ENCODE results near the gene WIPF2. TPM values are rescaled to one million over a fixed set of nuclear protein-coding genes. Genes with fewer than 3 reads are reported as not detected.

Gene WIPF2
- total RNA-seq, 1 experiment from 2014 or later = 30.4 TPM

GRCh38 chr17:40284085-40284713, 65.1 kb downstream of the WIPF2 start (continued):
- peak; percentile 43 for TF ChIP-seq SRF (IDR thresholded peaks at IDR 0.05; ENCODE audit: low read depth)
- peak; percentile 55 for TF ChIP-seq FOSL1 (IDR thresholded peaks at IDR 0.05; ENCODE audit: low read depth)
- TF ChIP-seq EZH2 (IDR thresholded peaks at IDR 0.05) = no peak
- no peak; the same call in 1 of the 2 replicates for TF ChIP-seq RAD21 (IDR thresholded peaks at IDR 0.05; ENCODE audit: low read depth)
- TF ChIP-seq SIN3A (IDR thresholded peaks at IDR 0.05; ENCODE audit: low read depth) = peak; percentile 28; the same call in 1 of the 2 replicates
- TF ChIP-seq YY1 (IDR thresholded peaks at IDR 0.05; ENCODE audit: extremely low read depth, insufficient replicate concordance, low read depth, low read length) = peak; percentile 40
- peak; percentile 12 for TF ChIP-seq CEBPB (IDR thresholded peaks at IDR 0.05; ENCODE audit: low read depth)

GRCh38 chr17:40286473-40286872, 67.4 kb downstream of the WIPF2 start:
- ChIA-PET RAD21 (ENCODE audit: low non-redundant PET in 1 of 2, low total read pairs in 2 of 2, uncharacterized antibody in 2 of 2, unreplicated experiment in 2 of 2) (no interaction called here), POLR2A (no interaction called here), CTCF (no interaction called here)
- ATAC-seq (no peak), DNase-seq (ENCODE audit: low read depth, low spot score) (no peak)
- no peak overlapping the region for H3K9ac ChIP-seq (ENCODE audit: low read length)
- H3K9me3 ChIP-seq (ENCODE audit: control insufficient read depth in 1 of 2, insufficient read depth in 1 of 2, low read depth in 1 of 2, low read length in 2 of 2) = no peaks in the 10 kb centered on the region
- no TSS peak for BruUV-seq (replicated peaks)
- intact Hi-C loops (cut with micrococcal nuclease) = no loop called here
- H3K4me1 ChIP-seq (ENCODE audit: control insufficient read depth in 1 of 2, insufficient read depth in 2 of 2, low read length in 2 of 2) = peaks cover 48 to 57% of the 10 kb centered on the region in 2 experiments
- peaks cover 3% of the 10 kb centered on the region; the same call in 1 of the 2 replicates for H4K20me1 ChIP-seq (ENCODE audit: insufficient read depth)
- H3K27me3 ChIP-seq (ENCODE audit: insufficient read depth, low read length) = no peaks in the 10 kb centered on the region
- H3K4me2 ChIP-seq (ENCODE audit: low read length) = no peak overlapping the region
- H3K27ac ChIP-seq (ENCODE audit: low read depth, low read length) = no peak overlapping the region
- H3K79me2 ChIP-seq (ENCODE audit: insufficient read depth, low read length) = peaks cover 38% of the 10 kb centered on the region
- no peak for TF ChIP-seq EGR1 (IDR thresholded peaks at IDR 0.05; ENCODE audit: low read depth)
- TF ChIP-seq JUND (IDR thresholded peaks at IDR 0.05) = no peak
- no peak for TF ChIP-seq EZH2 (IDR thresholded peaks at IDR 0.05)
- no peak for TF ChIP-seq TCF7L2 (IDR thresholded peaks at IDR 0.05; ENCODE audit: borderline replicate concordance, extremely low read depth, insufficient read depth, insufficient read length)
- no peak for TF ChIP-seq MAX (IDR thresholded peaks at IDR 0.05)
- TF ChIP-seq SP1 (IDR thresholded peaks at IDR 0.05; ENCODE audit: low read depth) = no peak
- no peak for TF ChIP-seq SIN3A (IDR thresholded peaks at IDR 0.05; ENCODE audit: low read depth)
- no peak for TF ChIP-seq ZNF274 (IDR thresholded peaks at IDR 0.05; ENCODE audit: low read depth, low read length)
- no peak for TF ChIP-seq YY1 (IDR thresholded peaks at IDR 0.05; ENCODE audit: extremely low read depth, insufficient replicate concordance, low read depth, low read length)
- TF ChIP-seq FOSL1 (IDR thresholded peaks at IDR 0.05; ENCODE audit: low read depth) = no peak
- peaks cover 10 to 20% of the 10 kb centered on the region in 2 experiments for H3K36me3 ChIP-seq (ENCODE audit: control insufficient read depth in 1 of 2, insufficient read depth in 2 of 2, low read length in 2 of 2)
- H3K4me3 ChIP-seq (replicated peaks in 1 of 2; ENCODE audit: low read depth in 1 of 2, low read length in 2 of 2) = no peak overlapping the region
- H3K9me2 ChIP-seq (ENCODE audit: insufficient read depth) = no peaks in the 10 kb centered on the region
- no peak overlapping the region for H2AFZ ChIP-seq (ENCODE audit: low read depth, low read length, poor library complexity, severe bottlenecking)

Measured in HCT116 (cell line).